Activated B cell treated with CpG ODN at 0.5 μM for 24 hours (primary cell): ENCODE data around the gene ARFGAP3. TPM values are rescaled to one million over a fixed set of nuclear protein-coding genes. Genes with fewer than 3 reads are reported as not detected.

Source experiments
- ATAC-seq: fragments of 200-7000 bp; cut with Tn5 transposase; one replicate; pipeline ENCODE4 v1.10.0; 2021; ENCODE audit warnings: low read depth, mild to moderate bottlenecking, moderate library complexity
- CTCF ChIA-PET: fragments of 350-600 bp; sonication (Branson Sonifier 250); formaldehyde crosslinking; loops from one replicate; lab custom pipeline; 2021; ENCODE audit warnings: antibody characterized with exemption; lab: Charles Lee
- POLR2A ChIA-PET: fragments of 350-600 bp; sonication (Branson Sonifier 250); formaldehyde crosslinking; loops from one replicate; lab custom pipeline; 2021; ENCODE audit warnings: antibody characterized with exemption; lab: Charles Lee
- DNase-seq: peaks from one replicate; pipeline ENCODE4 v3.0.0; 2022
- H3K27ac Mint-ChIP-seq: one replicate; pipeline ENCODE4 v1.8.0; 2020; ENCODE audit warnings: mixed read lengths
- H3K27me3 Mint-ChIP-seq: one replicate; pipeline ENCODE4 v1.8.0; 2021; ENCODE audit warnings: mixed read lengths
- H3K36me3 Mint-ChIP-seq: one replicate; pipeline ENCODE4 v1.8.0; 2021; ENCODE audit warnings: low read depth, mixed read lengths
- H3K4me1 Mint-ChIP-seq: one replicate; pipeline ENCODE4 v1.8.0; 2021; ENCODE audit warnings: mixed read lengths
- H3K4me3 Mint-ChIP-seq: one replicate; pipeline ENCODE4 v1.8.0; 2020; ENCODE audit warnings: mild to moderate bottlenecking, mixed read lengths
- H3K9me3 Mint-ChIP-seq: one replicate; pipeline ENCODE4 v1.8.0; 2020; ENCODE audit warnings: mixed read lengths
- CTCF ChIP-seq: fragments of 200-600 bp; IDR thresholded peaks from one replicate; pipeline ENCODE4 v1.8.0; 2022; ENCODE audit warnings: antibody characterized with exemption, mild to moderate bottlenecking
- intact Hi-C: fragments of 100-400 bp; cut with micrococcal nuclease; formaldehyde crosslinking; loops from one replicate; pipeline ENCODE4 v1.15.1; 2024
- total RNA-seq: library from RNA; stranded (reverse); gene quantifications from 2 replicates; pipeline ENCODE4 v1.2.3, GENCODE V29; 2022

ARFGAP3 gene
- total RNA-seq, 1 donor from 2014 or later, result 35.2 TPM

GRCh38 chr22:42799061-42799460 is 58.0 kb downstream of the ARFGAP3 start:
- ChIA-PET CTCF (no interaction called here), POLR2A (interaction anchor here (0.6 kb wide), 1 partner anchor 128 kb away, joined by 3 read pairs; no protein-coding TSS in a partner anchor)
- Mint-ChIP-seq H3K27me3 (no peaks in the 10 kb centered on the region), H3K4me3 (no peak overlapping the region), H3K4me1 (no peaks in the 10 kb centered on the region), H3K9me3 (no peaks in the 10 kb centered on the region), H3K27ac (no peak overlapping the region), H3K36me3 (peaks cover 60% of the 10 kb centered on the region)
- no peak for TF ChIP-seq CTCF
- DNase-seq (no peak), ATAC-seq (no peak)
- intact Hi-C loops, result no loop called here

GRCh38 chr22:42797011-42797410 is 60.1 kb downstream of the ARFGAP3 start:
- no peak overlapping the region for H3K4me3 Mint-ChIP-seq
- intact Hi-C loops, result no loop called here
- ATAC-seq (no peak), DNase-seq (no peak)
- TF ChIP-seq CTCF, result no peak
- ChIA-PET CTCF (no interaction called here), POLR2A (no interaction called here)
- no peaks in the 10 kb centered on the region for H3K4me1 Mint-ChIP-seq
- H3K27ac Mint-ChIP-seq, result no peak overlapping the region
- H3K27me3 Mint-ChIP-seq, result no peaks in the 10 kb centered on the region
- H3K36me3 Mint-ChIP-seq, result peaks cover 48% of the 10 kb centered on the region
- no peaks in the 10 kb centered on the region for H3K9me3 Mint-ChIP-seq

- Mint-ChIP-seq H3K9me3 (no peaks in the 10 kb centered on the region), H3K4me1 (no peaks in the 10 kb centered on the region), H3K36me3 (peaks cover 42% of the 10 kb centered on the region), H3K27me3 (no peaks in the 10 kb centered on the region), H3K27ac (no peak overlapping the region), H3K4me3 (no peak overlapping the region)
- intact Hi-C loops, result no loop called here
- TF ChIP-seq CTCF, result no peak
- no peak for DNase-seq
- ChIA-PET POLR2A (no interaction called here), CTCF (no interaction called here)
- no peak for ATAC-seq
Measured at GRCh38 chr22:42796081-42796480, 61.0 kb downstream of the ARFGAP3 start.

- DNase-seq, result no peak
- ChIA-PET CTCF (no interaction called here), POLR2A (interaction anchor here (0.6 kb wide), 1 partner anchor 12 kb away, joined by 10 read pairs; no protein-coding TSS in a partner anchor)
- Mint-ChIP-seq H3K9me3 (no peaks in the 10 kb centered on the region), H3K4me1 (no peaks in the 10 kb centered on the region), H3K4me3 (no peak overlapping the region), H3K27me3 (no peaks in the 10 kb centered on the region), H3K27ac (no peak overlapping the region), H3K36me3 (peaks cover 34% of the 10 kb centered on the region)
- no peak for ATAC-seq
- intact Hi-C loops, result no loop called here
- TF ChIP-seq CTCF, result no peak
Measured at GRCh38 chr22:42794551-42795510, 62.2 kb downstream of the ARFGAP3 start.

GRCh38 chr22:42793848-42794405 is 63.1 kb downstream of the ARFGAP3 start:
- H3K4me1 Mint-ChIP-seq, result no peaks in the 10 kb centered on the region
- H3K4me3 Mint-ChIP-seq, result no peak overlapping the region
- H3K27me3 Mint-ChIP-seq, result no peaks in the 10 kb centered on the region
- POLR2A ChIA-PET, result no interaction called here
- peaks cover 25% of the 10 kb centered on the region for H3K36me3 Mint-ChIP-seq
- CTCF ChIA-PET, result no interaction called here
- ATAC-seq (no peak), DNase-seq (no peak)
- intact Hi-C loops, result no loop called here
- H3K27ac Mint-ChIP-seq, result no peak overlapping the region
- no peaks in the 10 kb centered on the region for H3K9me3 Mint-ChIP-seq
- TF ChIP-seq CTCF, result no peak
